OCI-LY7 (cell line): ENCODE results near the gene CAPN14.

Experiments
- EZH2phosphoT487 ChIP-seq: fragments of 200-600 bp; sonication (generic); IDR thresholded peaks from 2 replicates; pipeline ENCODE4 v1.6.1; 2018; ENCODE audit warnings: low read depth, borderline replicate concordance, mild to moderate bottlenecking, mixed run types, antibody characterized with exemption, low read length, moderate library complexity, mixed read lengths
- TF ChIP-seq, protein P1 (sequence below): fragments of 200-600 bp; sonication (generic); conservative IDR thresholded peaks from 2 replicates; pipeline ENCODE4 v1.5.1; 2014; ENCODE audit warnings: mild to moderate bottlenecking, antibody characterized with exemption, low read length, moderate library complexity, mixed read lengths

- TF ChIP-seq, protein P1, sequence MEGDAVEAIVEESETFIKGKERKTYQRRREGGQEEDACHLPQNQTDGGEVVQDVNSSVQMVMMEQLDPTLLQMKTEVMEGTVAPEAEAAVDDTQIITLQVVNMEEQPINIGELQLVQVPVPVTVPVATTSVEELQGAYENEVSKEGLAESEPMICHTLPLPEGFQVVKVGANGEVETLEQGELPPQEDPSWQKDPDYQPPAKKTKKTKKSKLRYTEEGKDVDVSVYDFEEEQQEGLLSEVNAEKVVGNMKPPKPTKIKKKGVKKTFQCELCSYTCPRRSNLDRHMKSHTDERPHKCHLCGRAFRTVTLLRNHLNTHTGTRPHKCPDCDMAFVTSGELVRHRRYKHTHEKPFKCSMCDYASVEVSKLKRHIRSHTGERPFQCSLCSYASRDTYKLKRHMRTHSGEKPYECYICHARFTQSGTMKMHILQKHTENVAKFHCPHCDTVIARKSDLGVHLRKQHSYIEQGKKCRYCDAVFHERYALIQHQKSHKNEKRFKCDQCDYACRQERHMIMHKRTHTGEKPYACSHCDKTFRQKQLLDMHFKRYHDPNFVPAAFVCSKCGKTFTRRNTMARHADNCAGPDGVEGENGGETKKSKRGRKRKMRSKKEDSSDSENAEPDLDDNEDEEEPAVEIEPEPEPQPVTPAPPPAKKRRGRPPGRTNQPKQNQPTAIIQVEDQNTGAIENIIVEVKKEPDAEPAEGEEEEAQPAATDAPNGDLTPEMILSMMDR, result no peak
- no peak for TF ChIP-seq EZH2phosphoT487
These were observed 34.5 kb upstream of the CAPN14 start for GRCh38 chr2:31251851-31252250.
